ENCODE measurements around the gene ANKRD44.
A peak's percentile ranks its signal among the peaks of the same experiment; 100 is the strongest.

The ANKRD44 gene

GRCh38 chr2:197176522-197176921 lies 134.1 kb downstream of the ANKRD44 start:
- H3K4me3 ChIP-seq (ENCODE audit: low read depth, low read length), result no peak overlapping the region
- TF ChIP-seq, protein P1, sequence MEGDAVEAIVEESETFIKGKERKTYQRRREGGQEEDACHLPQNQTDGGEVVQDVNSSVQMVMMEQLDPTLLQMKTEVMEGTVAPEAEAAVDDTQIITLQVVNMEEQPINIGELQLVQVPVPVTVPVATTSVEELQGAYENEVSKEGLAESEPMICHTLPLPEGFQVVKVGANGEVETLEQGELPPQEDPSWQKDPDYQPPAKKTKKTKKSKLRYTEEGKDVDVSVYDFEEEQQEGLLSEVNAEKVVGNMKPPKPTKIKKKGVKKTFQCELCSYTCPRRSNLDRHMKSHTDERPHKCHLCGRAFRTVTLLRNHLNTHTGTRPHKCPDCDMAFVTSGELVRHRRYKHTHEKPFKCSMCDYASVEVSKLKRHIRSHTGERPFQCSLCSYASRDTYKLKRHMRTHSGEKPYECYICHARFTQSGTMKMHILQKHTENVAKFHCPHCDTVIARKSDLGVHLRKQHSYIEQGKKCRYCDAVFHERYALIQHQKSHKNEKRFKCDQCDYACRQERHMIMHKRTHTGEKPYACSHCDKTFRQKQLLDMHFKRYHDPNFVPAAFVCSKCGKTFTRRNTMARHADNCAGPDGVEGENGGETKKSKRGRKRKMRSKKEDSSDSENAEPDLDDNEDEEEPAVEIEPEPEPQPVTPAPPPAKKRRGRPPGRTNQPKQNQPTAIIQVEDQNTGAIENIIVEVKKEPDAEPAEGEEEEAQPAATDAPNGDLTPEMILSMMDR (IDR thresholded peaks at IDR 0.05; ENCODE audit: low read depth, low read length), result no peak

DNA sequence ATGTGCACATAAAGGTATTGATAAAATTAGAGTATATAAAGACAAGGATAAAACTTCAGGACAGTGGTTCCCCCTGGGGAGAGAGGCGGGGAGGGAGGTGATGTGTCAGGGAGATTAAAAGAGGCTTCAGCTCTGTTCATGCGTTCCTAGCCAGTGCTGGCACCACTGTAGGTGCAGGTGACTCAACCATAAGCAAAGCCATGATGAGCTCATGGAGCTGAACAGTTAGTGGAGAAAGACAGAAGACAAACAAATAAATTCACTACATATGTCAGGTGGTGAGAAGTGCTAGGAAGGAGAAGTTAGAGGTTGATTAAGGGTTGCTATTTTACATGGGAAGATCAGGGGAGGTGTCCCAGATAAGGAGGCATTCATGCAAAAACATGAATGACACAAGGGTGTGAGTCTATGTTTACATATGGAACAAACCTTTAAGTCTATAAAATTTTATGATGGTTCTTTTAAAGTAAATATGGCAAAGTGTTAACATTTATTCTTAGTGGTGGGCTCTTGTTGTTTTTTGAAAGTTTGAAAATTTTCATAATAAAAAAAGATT lies 136.0 kb downstream of the ANKRD44 start:
- TF ChIP-seq, protein P1 (IDR thresholded peaks at IDR 0.05; ENCODE audit: low read depth, low read length), result no peak

DNA sequence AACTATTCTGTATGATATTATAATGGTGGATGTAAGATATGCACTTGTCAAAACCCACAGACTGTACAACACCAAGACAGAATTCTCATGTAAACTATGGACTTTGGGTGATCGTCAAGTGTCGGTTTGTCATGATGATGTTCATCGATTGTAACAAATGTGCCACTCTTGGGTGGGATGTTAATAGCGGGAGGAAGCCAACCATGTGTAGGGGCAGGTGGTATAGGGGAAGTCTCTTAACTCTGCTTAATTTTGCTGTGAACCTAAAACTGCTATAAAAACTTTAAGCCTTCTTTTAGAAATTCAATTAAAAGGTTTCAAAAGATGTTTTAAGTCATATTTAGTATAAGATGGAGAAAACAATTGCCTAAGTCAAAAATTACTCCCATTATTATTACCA lies 139.0 kb downstream of the ANKRD44 start:
- TF ChIP-seq, protein P1 (IDR thresholded peaks at IDR 0.05; ENCODE audit: low read depth, low read length), result no peak
- H3K4me3 ChIP-seq (ENCODE audit: low read depth, low read length), result no peak overlapping the region

More for the DNA sequence above, 136.0 kb downstream of the ANKRD44 start:
- H3K4me3 ChIP-seq (ENCODE audit: low read depth, low read length), result no peak overlapping the region

- TF ChIP-seq, protein P1 (IDR thresholded peaks at IDR 0.05; ENCODE audit: low read depth, low read length), result no peak
- no peak overlapping the region for H3K4me3 ChIP-seq (ENCODE audit: low read depth, low read length)
Observed at GRCh38 chr2:197170208-197170607, 140.4 kb downstream of the ANKRD44 start.

- TF ChIP-seq, protein P1 (IDR thresholded peaks at IDR 0.05; ENCODE audit: low read depth, low read length), result peak; percentile 86
Observed at GRCh38 chr2:197168705-197169104, 141.9 kb downstream of the ANKRD44 start.

DNA sequence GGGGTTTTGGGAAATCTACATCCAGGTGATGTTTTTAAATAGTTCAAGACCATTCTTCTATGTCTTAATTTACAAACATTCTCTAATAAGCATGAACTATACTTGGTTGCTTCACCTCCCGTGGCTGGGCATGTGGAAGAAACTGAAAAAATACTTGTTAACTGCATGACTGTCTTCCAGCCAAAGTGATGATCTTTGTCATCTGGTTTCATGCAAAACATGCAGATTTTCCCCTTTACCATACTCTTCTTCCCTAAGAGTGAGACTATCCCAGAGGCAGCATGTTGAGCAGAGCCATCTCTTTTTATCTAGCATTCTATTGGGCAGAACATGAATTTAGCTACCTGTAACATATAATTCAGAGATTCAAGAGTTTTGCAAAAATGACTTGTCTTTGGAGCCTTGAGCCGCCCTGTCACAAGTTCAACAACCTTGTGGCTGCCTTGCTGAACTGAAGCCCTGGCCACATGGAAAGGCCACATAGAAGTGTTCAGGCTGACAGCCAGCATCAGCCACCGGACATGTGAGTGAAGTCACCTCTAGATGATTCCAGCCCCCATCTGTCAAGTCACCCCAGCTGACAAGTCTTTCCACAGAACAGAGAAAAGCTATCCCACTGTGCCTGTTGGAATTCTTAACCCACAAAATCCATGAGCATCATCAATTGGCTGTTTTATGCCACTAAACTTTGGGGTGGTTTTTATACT lies 142.8 kb downstream of the ANKRD44 start:
- TF ChIP-seq, protein P1 (IDR thresholded peaks at IDR 0.05; ENCODE audit: low read depth, low read length), result no peak
- no peak overlapping the region for H3K4me3 ChIP-seq (ENCODE audit: low read depth, low read length)

More at GRCh38 chr2:197168705-197169104, 141.9 kb downstream of the ANKRD44 start:
- no peak overlapping the region for H3K4me3 ChIP-seq (ENCODE audit: low read depth, low read length)

DNA sequence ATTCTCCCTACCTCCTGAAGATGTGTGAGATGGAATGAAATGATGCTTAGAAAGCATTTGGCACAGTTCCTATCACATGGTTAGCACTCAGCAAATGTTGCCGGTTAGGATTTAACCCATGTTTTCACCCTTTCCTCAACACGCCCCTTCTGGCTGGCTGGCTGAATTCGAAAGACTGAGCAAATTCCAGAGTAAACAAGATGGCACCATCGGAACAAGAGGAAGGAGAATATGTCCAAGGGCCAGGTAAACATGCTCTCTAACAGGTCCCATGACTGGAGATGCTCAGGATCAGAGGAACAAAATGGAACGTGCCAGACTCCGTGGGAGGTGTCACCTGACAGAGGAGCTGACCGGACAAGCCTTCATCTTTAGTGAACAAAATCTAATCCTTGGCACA lies 145.6 kb downstream of the ANKRD44 start:
- TF ChIP-seq, protein P1 (IDR thresholded peaks at IDR 0.05; ENCODE audit: low read depth, low read length), result no peak
- no peak overlapping the region for H3K4me3 ChIP-seq (ENCODE audit: low read depth, low read length)
